Measurements from ENCODE around the gene RNF34. TPM values are rescaled to one million over a fixed set of nuclear protein-coding genes. Genes with fewer than 3 reads are reported as not detected.

RNF34 gene
- total RNA-seq, 2 experiments from 2014 or later, result 85.4 to 145 TPM

DNA sequence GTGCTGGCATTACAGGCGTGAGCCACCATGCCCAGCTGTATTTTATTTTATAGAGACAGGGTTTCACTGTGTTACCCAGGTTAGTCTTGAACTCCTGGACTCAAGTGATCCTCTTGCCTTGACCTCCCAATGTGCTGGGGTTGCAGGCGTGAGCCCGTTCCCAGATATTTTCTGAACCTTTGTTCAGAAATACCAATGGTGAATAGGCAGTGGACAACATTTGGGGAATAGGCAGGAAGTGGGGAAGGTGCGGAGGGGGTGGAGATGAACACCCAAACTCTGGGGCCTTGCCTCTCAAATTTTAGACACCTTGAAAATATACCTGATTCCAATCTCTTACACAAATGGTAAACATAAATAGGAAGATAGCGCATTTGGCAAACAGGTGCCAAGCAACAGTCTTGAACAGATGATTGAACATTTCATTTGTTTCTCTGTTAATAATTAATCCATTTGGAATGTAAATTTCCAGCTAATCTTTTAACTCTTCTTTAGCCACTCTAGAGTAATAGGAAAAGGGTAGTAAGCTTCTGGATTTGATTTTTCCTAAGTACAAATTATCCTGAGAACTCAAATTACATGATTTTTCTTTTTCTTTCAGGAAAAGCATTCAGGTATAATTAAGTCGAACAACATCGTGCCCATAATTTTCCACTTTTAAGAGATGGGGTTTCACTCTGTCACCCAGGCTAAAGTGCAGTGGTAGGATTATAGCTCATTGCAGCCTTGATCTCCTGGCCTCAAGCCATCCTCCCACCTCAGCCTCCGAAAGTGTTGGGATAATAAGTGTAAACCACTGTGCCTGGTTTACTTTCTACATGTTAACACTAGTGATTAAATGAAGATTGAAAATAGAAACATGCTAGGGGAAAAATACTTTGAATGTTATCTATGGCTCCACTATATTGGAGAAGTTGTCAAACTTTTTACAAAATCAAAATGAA lies 22.9 kb upstream of the RNF34 start:
- H3K27ac ChIP-seq (ENCODE audit: low read depth, low read length, poor library complexity, severe bottlenecking), result no peak overlapping the region
- intact Hi-C loops (cut with micrococcal nuclease; ENCODE audit: unreplicated experiment), result no loop called here
- no peaks in the 10 kb centered on the region for H3K9me2 ChIP-seq (ENCODE audit: insufficient read depth, low read length)
- no TSS peak for BruUV-seq (replicated peaks)
- no peak for TF ChIP-seq EZH2phosphoT487 (IDR thresholded peaks at IDR 0.05; ENCODE audit: borderline replicate concordance, low read depth, low read length)
- TF ChIP-seq, protein P1, sequence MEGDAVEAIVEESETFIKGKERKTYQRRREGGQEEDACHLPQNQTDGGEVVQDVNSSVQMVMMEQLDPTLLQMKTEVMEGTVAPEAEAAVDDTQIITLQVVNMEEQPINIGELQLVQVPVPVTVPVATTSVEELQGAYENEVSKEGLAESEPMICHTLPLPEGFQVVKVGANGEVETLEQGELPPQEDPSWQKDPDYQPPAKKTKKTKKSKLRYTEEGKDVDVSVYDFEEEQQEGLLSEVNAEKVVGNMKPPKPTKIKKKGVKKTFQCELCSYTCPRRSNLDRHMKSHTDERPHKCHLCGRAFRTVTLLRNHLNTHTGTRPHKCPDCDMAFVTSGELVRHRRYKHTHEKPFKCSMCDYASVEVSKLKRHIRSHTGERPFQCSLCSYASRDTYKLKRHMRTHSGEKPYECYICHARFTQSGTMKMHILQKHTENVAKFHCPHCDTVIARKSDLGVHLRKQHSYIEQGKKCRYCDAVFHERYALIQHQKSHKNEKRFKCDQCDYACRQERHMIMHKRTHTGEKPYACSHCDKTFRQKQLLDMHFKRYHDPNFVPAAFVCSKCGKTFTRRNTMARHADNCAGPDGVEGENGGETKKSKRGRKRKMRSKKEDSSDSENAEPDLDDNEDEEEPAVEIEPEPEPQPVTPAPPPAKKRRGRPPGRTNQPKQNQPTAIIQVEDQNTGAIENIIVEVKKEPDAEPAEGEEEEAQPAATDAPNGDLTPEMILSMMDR (conservative IDR thresholded peaks at IDR 0.05; ENCODE audit: low read length), result no peak
- DNase-seq (ENCODE audit: low spot score), result no peak
- CTCF ChIA-PET (ENCODE audit: unreplicated experiment), result no interaction called here
- H3K4me3 ChIP-seq (ENCODE audit: low read depth, low read length, poor library complexity, severe bottlenecking), result no peak overlapping the region
- no peaks in the 10 kb centered on the region for H3K79me2 ChIP-seq (ENCODE audit: insufficient read depth, low read depth, low read length)
- POLR2A ChIA-PET, result no interaction called here
- no peak overlapping the region for H2AFZ ChIP-seq (ENCODE audit: low read length)
- no peaks in the 10 kb centered on the region for H3K9me3 ChIP-seq (ENCODE audit: low read length)
- H3K36me3 ChIP-seq (ENCODE audit: insufficient read depth, low read length), result no peaks in the 10 kb centered on the region
- H3K4me2 ChIP-seq (ENCODE audit: low read length), result no peak overlapping the region
- no peaks in the 10 kb centered on the region for H4K20me1 ChIP-seq (ENCODE audit: insufficient read depth, low read length)
- no peaks in the 10 kb centered on the region for H3K4me1 ChIP-seq (ENCODE audit: insufficient read depth, low read length, poor library complexity, severe bottlenecking)

DNA sequence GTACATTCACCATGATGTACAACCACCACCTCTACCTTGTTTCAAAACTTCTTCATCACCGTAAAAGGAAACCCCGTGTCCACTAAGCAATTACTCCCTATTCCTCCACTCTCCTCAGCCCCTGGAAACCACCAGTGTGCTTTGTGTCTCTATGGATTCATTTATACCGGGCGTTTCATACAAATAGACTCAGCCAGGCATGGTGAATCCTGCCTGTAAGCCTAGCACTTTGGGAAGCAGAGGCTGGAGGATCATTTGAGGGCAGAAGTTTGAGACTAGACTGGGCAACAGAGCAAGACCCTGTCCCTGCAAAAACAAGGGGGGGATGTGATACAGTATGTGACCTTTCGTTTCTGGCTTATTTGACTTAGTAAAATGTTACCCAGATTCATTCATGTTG lies 21.2 kb upstream of the RNF34 start:
- Histone ChIP-seq H3K4me2 (ENCODE audit: low read length) (no peak overlapping the region), H3K36me3 (ENCODE audit: insufficient read depth, low read length) (no peaks in the 10 kb centered on the region), H3K79me2 (ENCODE audit: insufficient read depth, low read depth, low read length) (no peaks in the 10 kb centered on the region), H2AFZ (ENCODE audit: low read length) (no peak overlapping the region), H3K4me1 (ENCODE audit: insufficient read depth, low read length, poor library complexity, severe bottlenecking) (no peaks in the 10 kb centered on the region), H3K27ac (ENCODE audit: low read depth, low read length, poor library complexity, severe bottlenecking) (no peak overlapping the region), H3K4me3 (ENCODE audit: low read depth, low read length, poor library complexity, severe bottlenecking) (no peak overlapping the region), H4K20me1 (ENCODE audit: insufficient read depth, low read length) (no peaks in the 10 kb centered on the region), H3K9me3 (ENCODE audit: low read length) (no peaks in the 10 kb centered on the region), H3K9me2 (ENCODE audit: insufficient read depth, low read length) (no peaks in the 10 kb centered on the region)
- intact Hi-C loops (cut with micrococcal nuclease; ENCODE audit: unreplicated experiment), result no loop called here
- ChIA-PET CTCF (ENCODE audit: unreplicated experiment) (no interaction called here), POLR2A (interaction anchor here (0.7 kb wide), 1 partner anchor 377 kb away, joined by 3 read pairs; no protein-coding TSS in a partner anchor)
- no TSS peak for BruUV-seq (replicated peaks)
- no peak for DNase-seq (ENCODE audit: low spot score)
- TF ChIP-seq, protein P1 (conservative IDR thresholded peaks at IDR 0.05; ENCODE audit: low read length), result no peak
- TF ChIP-seq EZH2phosphoT487 (IDR thresholded peaks at IDR 0.05; ENCODE audit: borderline replicate concordance, low read depth, low read length), result no peak

DNA sequence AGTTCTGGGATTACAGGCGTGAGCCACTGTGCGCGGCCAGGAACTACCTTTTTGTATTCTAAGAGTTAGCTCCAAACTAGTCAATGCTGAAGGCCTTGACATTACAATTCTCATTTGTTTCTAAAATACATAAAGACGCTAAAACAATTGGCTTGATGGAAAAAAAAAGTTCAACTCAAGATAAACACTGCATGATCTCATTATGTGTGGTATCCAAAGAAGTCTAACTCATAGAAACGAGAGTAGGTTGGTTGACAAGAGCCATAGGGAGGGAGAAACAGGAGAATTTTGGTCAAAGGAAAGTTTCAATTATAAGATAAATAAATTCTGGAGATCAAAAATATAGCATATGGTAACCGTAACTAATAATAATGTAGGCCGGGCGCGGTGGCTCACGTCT lies 20.0 kb upstream of the RNF34 start:
- intact Hi-C loops (cut with micrococcal nuclease; ENCODE audit: unreplicated experiment), result no loop called here
- CTCF ChIA-PET (ENCODE audit: unreplicated experiment), result no interaction called here
- H3K4me3 ChIP-seq (ENCODE audit: low read depth, low read length, poor library complexity, severe bottlenecking), result no peak overlapping the region
- H4K20me1 ChIP-seq (ENCODE audit: insufficient read depth, low read length), result no peaks in the 10 kb centered on the region
- H2AFZ ChIP-seq (ENCODE audit: low read length), result no peak overlapping the region
- DNase-seq (ENCODE audit: low spot score), result no peak
- no peak overlapping the region for H3K4me2 ChIP-seq (ENCODE audit: low read length)
- POLR2A ChIA-PET, result no interaction called here
- H3K36me3 ChIP-seq (ENCODE audit: insufficient read depth, low read length), result no peaks in the 10 kb centered on the region
- TF ChIP-seq, protein P1 (conservative IDR thresholded peaks at IDR 0.05; ENCODE audit: low read length), result no peak
- TF ChIP-seq EZH2phosphoT487 (IDR thresholded peaks at IDR 0.05; ENCODE audit: borderline replicate concordance, low read depth, low read length), result no peak
- H3K9me3 ChIP-seq (ENCODE audit: low read length), result no peaks in the 10 kb centered on the region
- H3K27ac ChIP-seq (ENCODE audit: low read depth, low read length, poor library complexity, severe bottlenecking), result no peak overlapping the region
- H3K4me1 ChIP-seq (ENCODE audit: insufficient read depth, low read length, poor library complexity, severe bottlenecking), result no peaks in the 10 kb centered on the region
- BruUV-seq (replicated peaks), result no TSS peak
- no peaks in the 10 kb centered on the region for H3K79me2 ChIP-seq (ENCODE audit: insufficient read depth, low read depth, low read length)
- no peaks in the 10 kb centered on the region for H3K9me2 ChIP-seq (ENCODE audit: insufficient read depth, low read length)

Measured in OCI-LY7 (cell line).